HepG2 (cell line): ENCODE measurements around the gene ATXN1L. TPM values are rescaled to one million over a fixed set of nuclear protein-coding genes. Genes with fewer than 3 reads are reported as not detected.

Experiments
- AGO2 ChIP-seq: fragments of 200-400 bp; formaldehyde crosslinking; optimal IDR thresholded peaks from 2 replicates; pipeline ENCODE3; 2017; ENCODE audit warnings: mild to moderate bottlenecking, low read depth, low read length, moderate library complexity
- FOXA1 ChIP-seq, 2 experiments: fragments of 450-650 bp in 1 of 2; sonication (generic) in 1 of 2; formaldehyde crosslinking in 1 of 2; IDR thresholded peaks; 2 replicates each; pipeline versions ENCODE4 v1.4.0 to v1.6.1; 2016 to 2020; ENCODE audit warnings: missing genetic modification reagents in 1 of 2
- FUBP1 ChIP-seq: sonication (generic); formaldehyde crosslinking; IDR thresholded peaks from 2 replicates; pipeline ENCODE4 v1.5.1; 2020; ENCODE audit warnings: missing genetic modification reagents, mild to moderate bottlenecking, borderline replicate concordance
- HIC2 ChIP-seq: sonication (generic); formaldehyde crosslinking; IDR thresholded peaks from 2 replicates; pipeline ENCODE4 v1.9.0; 2022; ENCODE audit warnings: low read depth, missing genetic modification reagents
- HNF4A ChIP-seq: sonication (generic); formaldehyde crosslinking; IDR thresholded peaks from 2 replicates; pipeline ENCODE4 v1.4.0; 2020; ENCODE audit warnings: missing genetic modification reagents
- IKZF5 ChIP-seq: IDR thresholded peaks from 2 replicates; pipeline ENCODE4 v1.6.1; 2018; ENCODE audit warnings: missing genetic modification reagents, mild to moderate bottlenecking, missing compliant biosample characterization
- KDM3A ChIP-seq: IDR thresholded peaks from 2 replicates; pipeline ENCODE4 v1.6.1; 2018; ENCODE audit warnings: low read depth, missing compliant biosample characterization
- KLF16 ChIP-seq, 2 experiments: sonication (generic) in 1 of 2; formaldehyde crosslinking in 1 of 2; IDR thresholded peaks; 2 replicates each; pipeline versions ENCODE4 v1.6.1 to v1.8.0; 2016 to 2023; ENCODE audit warnings: missing genetic modification reagents in 2 of 2, missing compliant biosample characterization in 1 of 2
- MAFG ChIP-seq: sonication (generic); formaldehyde crosslinking; IDR thresholded peaks from 2 replicates; pipeline ENCODE4 v1.5.1; 2020; ENCODE audit warnings: mild to moderate bottlenecking, missing genetic modification reagents
- MATR3 ChIP-seq: sonication (generic); formaldehyde crosslinking; IDR thresholded peaks from 2 replicates; pipeline ENCODE4 v1.4.0; 2020; ENCODE audit warnings: missing genetic modification reagents
- POGK ChIP-seq: sonication (generic); formaldehyde crosslinking; conservative IDR thresholded peaks from 2 replicates; pipeline ENCODE4 v1.8.0; 2022; ENCODE audit warnings: mild to moderate bottlenecking, moderate library complexity, missing genetic modification reagents
- SIX1 ChIP-seq: sonication (generic); formaldehyde crosslinking; IDR thresholded peaks from 2 replicates; pipeline ENCODE4 v1.4.0; 2020; ENCODE audit warnings: missing genetic modification reagents, borderline replicate concordance
- SP140L ChIP-seq: sonication (generic); formaldehyde crosslinking; IDR thresholded peaks from 2 replicates; pipeline ENCODE4 v1.4.0; 2020; ENCODE audit warnings: missing genetic modification reagents, borderline replicate concordance
- ZKSCAN5 ChIP-seq: sonication (generic); formaldehyde crosslinking; IDR thresholded peaks from 2 replicates; pipeline ENCODE4 v1.5.1; 2020; ENCODE audit warnings: mild to moderate bottlenecking, missing genetic modification reagents
- ZNF225 ChIP-seq: sonication (generic); formaldehyde crosslinking; IDR thresholded peaks from 2 replicates; pipeline ENCODE4 v1.4.0; 2020; ENCODE audit warnings: mild to moderate bottlenecking, missing genetic modification reagents
- ZNF251 ChIP-seq: sonication (generic); formaldehyde crosslinking; IDR thresholded peaks from 2 replicates; pipeline ENCODE4 v1.9.0; 2021; ENCODE audit warnings: mild to moderate bottlenecking, missing genetic modification reagents
- ZNF33B ChIP-seq: sonication (generic); formaldehyde crosslinking; IDR thresholded peaks from 2 replicates; pipeline ENCODE4 v1.5.1; 2020; ENCODE audit warnings: mild to moderate bottlenecking, missing genetic modification reagents
- ZNF362 ChIP-seq: sonication (generic); formaldehyde crosslinking; IDR thresholded peaks from 2 replicates; pipeline ENCODE4 v1.4.0; 2020; ENCODE audit warnings: missing genetic modification reagents, mild to moderate bottlenecking, borderline replicate concordance
- ZNF788 ChIP-seq: sonication (generic); formaldehyde crosslinking; IDR thresholded peaks from 2 replicates; pipeline ENCODE4 v1.5.0; 2020; ENCODE audit warnings: mild to moderate bottlenecking, missing genetic modification reagents, borderline replicate concordance
- ZNF841 ChIP-seq: sonication (generic); formaldehyde crosslinking; IDR thresholded peaks from 2 replicates; pipeline ENCODE4 v1.8.1; 2023; ENCODE audit warnings: missing genetic modification reagents, borderline replicate concordance
- polyA plus RNA-seq, 8 experiments: library from polyadenylated mRNA; depleted of rRNA in 3 of 8; stranded (reverse) in 7 of 8; unstranded in 1 of 8; fragments of >200 nt; fragmentation: Illumina TruSeq in 4 of 8; extraction: Trizol in 4 of 8; gene quantifications; 2 replicates each; pipeline versions ENCODE4 v1.2.1 to v1.2.3, GENCODE V29; 2011 to 2016; ENCODE audit warnings: low read depth in 4 of 8, missing spikeins in 1 of 8, mixed read lengths in 1 of 8; ENCODE audit not compliant: insufficient read depth in 1 of 8
- total RNA-seq, 5 experiments: library from RNA; depleted of rRNA; stranded (reverse); fragments of >200 nt; fragmentation: Illumina TruSeq; extraction: Trizol; gene quantifications; 2 replicates each; pipeline ENCODE4 v1.2.3, GENCODE V29; 2016; ENCODE audit warnings: low read depth in 1 of 5

The ATXN1L gene
- total and polyA plus RNA-seq, 2 of the 13 experiments (the other 11 are each of a cell fraction or from before 2014, with no cell fraction given): 20.0 to 22.4 TPM

- TF ChIP-seq FUBP1 (CRISPR knock-in tag) (no peak), IKZF5 (CRISPR knock-in tag) (peak; percentile 97), HIC2 (CRISPR knock-in tag) (peak; percentile 83; the same call in 1 of the 2 replicates), KLF16 (CRISPR knock-in tag; IDR thresholded peaks at IDR 0.05) (peak in 1 of 2 experiments; percentile 99; a peak in 3 of 4 replicates), AGO2 (peak; percentile 81), MAFG (CRISPR knock-in tag) (no peak; the same call in 1 of the 2 replicates), KDM3A (CRISPR knock-in tag) (peak; percentile 92; the same call in 1 of the 2 replicates), ZKSCAN5 (peak; percentile 42; the same call in 1 of the 2 replicates), FOXA1 (IDR thresholded peaks at IDR 0.05) (no peak), FOXA1 (CRISPR knock-in tag; IDR thresholded peaks at IDR 0.05) (peak; percentile 51), HNF4A (CRISPR knock-in tag) (peak; percentile 92), ZNF33B (peak; percentile 50; the same call in 1 of the 2 replicates), POGK (CRISPR knock-in tag) (peak; percentile 99), SP140L (peak; percentile 20; the same call in 1 of the 2 replicates), ZNF251 (CRISPR knock-in tag) (no peak; the same call in 1 of the 2 replicates), SIX1 (CRISPR knock-in tag) (peak; percentile 10; the same call in 1 of the 2 replicates), ZNF225 (CRISPR knock-in tag) (peak; percentile 91), ZNF362 (CRISPR knock-in tag) (peak; percentile 32; the same call in 1 of the 2 replicates), ZNF841 (CRISPR knock-in tag) (peak; percentile 86), MATR3 (CRISPR knock-in tag) (no peak), ZNF788 (CRISPR knock-in tag) (peak; percentile 99)
Measured at GRCh38 chr16:71894921-71895678, 49.3 kb downstream of the ATXN1L start, which contains the start of gene IST1 (continued).
